WERI-Rb-1 (cell line): ENCODE data around the gene RIMBP2.

Source experiments
- DNase-seq: peaks from one replicate; pipeline ENCODE4 v3.0.0-alpha.2; 2020
- H3K27ac ChIP-seq: fragments of 250-450 bp; sonication (Bioruptor Pico); 2 replicates; pipeline ENCODE4 v1.5.1; 2020; ENCODE audit warnings: mild to moderate bottlenecking, moderate library complexity
- H3K27me3 ChIP-seq: fragments of 250-450 bp; sonication (Bioruptor Pico); 2 replicates; pipeline ENCODE4 v1.5.1; 2021; ENCODE audit warnings: mild to moderate bottlenecking, low read depth, moderate library complexity; ENCODE audit not compliant: insufficient read depth, severe bottlenecking
- H3K36me3 ChIP-seq: fragments of 250-450 bp; sonication (Bioruptor Pico); 2 replicates; pipeline ENCODE4 v1.5.1; 2020; ENCODE audit warnings: mild to moderate bottlenecking, moderate library complexity
- H3K4me3 ChIP-seq: 2 replicates; pipeline ENCODE4 v1.5.1; 2011; ENCODE audit warnings: low read depth, mild to moderate bottlenecking, control low read depth, low read length
- H3K9me3 ChIP-seq: fragments of 250-450 bp; sonication (Bioruptor Pico); 2 replicates; pipeline ENCODE4 v1.5.1; 2021; ENCODE audit warnings: mild to moderate bottlenecking, moderate library complexity; ENCODE audit not compliant: severe bottlenecking
- TF ChIP-seq, protein P1 (sequence below): IDR thresholded peaks from 2 replicates; pipeline ENCODE4 v1.5.1; 2011; ENCODE audit warnings: low read depth, mild to moderate bottlenecking, control low read depth, inconsistent platforms, low read length

Gene RIMBP2

DNA sequence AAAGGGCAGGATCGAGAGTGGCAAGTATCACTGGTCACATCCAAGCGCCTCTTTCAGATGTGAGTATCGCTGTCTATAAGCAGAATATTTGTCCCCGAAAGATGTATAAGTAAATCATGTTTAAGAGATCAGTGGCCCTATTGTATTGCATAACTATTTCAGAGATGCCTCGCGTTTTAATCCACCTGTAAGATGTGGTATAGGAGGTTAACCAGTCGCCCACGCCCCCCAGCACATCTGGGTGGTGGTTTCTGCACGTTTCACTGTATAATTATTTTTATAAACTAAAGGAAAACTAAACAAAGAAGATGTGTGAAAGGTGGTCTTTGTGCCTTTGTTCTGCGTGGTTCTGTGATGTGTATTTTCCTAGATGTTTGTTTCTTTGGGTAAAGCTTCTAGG lies 28.9 kb downstream of the RIMBP2 start:
- no peak for DNase-seq
- TF ChIP-seq, protein P1, sequence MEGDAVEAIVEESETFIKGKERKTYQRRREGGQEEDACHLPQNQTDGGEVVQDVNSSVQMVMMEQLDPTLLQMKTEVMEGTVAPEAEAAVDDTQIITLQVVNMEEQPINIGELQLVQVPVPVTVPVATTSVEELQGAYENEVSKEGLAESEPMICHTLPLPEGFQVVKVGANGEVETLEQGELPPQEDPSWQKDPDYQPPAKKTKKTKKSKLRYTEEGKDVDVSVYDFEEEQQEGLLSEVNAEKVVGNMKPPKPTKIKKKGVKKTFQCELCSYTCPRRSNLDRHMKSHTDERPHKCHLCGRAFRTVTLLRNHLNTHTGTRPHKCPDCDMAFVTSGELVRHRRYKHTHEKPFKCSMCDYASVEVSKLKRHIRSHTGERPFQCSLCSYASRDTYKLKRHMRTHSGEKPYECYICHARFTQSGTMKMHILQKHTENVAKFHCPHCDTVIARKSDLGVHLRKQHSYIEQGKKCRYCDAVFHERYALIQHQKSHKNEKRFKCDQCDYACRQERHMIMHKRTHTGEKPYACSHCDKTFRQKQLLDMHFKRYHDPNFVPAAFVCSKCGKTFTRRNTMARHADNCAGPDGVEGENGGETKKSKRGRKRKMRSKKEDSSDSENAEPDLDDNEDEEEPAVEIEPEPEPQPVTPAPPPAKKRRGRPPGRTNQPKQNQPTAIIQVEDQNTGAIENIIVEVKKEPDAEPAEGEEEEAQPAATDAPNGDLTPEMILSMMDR, result no peak
- H3K27me3 ChIP-seq, result no peaks in the 10 kb centered on the region
- H3K36me3 ChIP-seq, result no peaks in the 10 kb centered on the region
- H3K4me3 ChIP-seq, result no peak overlapping the region
- no peaks in the 10 kb centered on the region for H3K9me3 ChIP-seq
- peak overlapping the region; percentile 71 for H3K27ac ChIP-seq

DNA sequence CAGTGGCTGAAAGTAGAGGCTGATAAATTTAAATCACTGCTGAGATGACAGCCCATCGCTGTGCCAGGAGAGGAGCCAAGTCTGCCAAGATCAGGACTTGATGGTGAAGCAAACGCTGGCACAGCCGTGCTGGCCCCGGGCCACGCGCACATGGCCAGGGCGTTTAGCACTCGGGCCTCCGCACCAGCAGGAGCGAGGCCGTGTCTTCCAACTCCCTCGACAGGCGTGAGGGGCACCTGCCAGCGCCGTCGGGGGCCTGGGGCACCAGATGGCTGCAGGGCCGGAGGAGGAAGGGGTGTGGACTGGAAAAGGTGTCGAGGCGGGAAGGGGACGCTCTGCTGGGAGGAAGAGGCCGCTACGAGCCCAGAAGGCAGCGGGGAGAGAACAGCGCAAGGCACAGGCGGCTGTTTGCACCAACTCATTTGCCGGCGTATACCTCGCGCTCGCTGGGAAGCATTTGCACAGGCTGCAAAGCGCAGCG lies 29.5 kb downstream of the RIMBP2 start:
- DNase-seq, result peak; percentile 66
- Histone ChIP-seq H3K4me3 (no peak overlapping the region), H3K27ac (peak overlapping the region; percentile 71), H3K9me3 (no peaks in the 10 kb centered on the region), H3K27me3 (no peaks in the 10 kb centered on the region), H3K36me3 (no peaks in the 10 kb centered on the region)
- TF ChIP-seq, protein P1, result no peak

GRCh38 chr12:130685850-130686249 lies 30.2 kb downstream of the RIMBP2 start:
- H3K27ac ChIP-seq, result peak overlapping the region; percentile 71
- no peak overlapping the region for H3K4me3 ChIP-seq
- H3K27me3 ChIP-seq, result no peaks in the 10 kb centered on the region
- TF ChIP-seq, protein P1, result no peak
- DNase-seq, result no peak
- H3K9me3 ChIP-seq, result no peaks in the 10 kb centered on the region
- no peaks in the 10 kb centered on the region for H3K36me3 ChIP-seq

DNA sequence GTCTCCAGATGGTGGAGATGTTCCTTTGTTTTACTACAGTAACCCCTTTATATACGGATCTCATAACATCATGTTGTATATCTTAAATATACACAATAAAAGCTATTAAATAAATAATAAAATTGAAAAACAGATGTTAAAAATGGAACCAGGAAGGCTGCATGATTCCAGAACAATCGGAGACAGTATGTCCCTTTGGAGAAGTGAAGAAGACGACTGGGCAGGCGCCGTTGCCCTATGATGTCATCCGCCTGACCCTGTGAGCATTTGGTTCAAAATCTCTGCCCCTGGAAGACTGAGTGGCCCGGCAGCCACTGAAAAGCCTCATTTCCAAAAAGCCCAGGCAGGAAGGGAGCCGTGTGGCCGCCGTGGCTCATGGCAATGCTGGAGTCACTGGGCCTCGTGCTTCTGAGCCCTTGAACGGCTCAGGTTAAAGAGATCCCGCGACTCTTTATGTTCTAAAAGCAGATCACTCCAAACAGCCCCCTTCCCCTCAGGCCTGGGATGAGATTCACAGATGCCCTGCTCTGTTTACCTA lies 30.8 kb downstream of the RIMBP2 start:
- DNase-seq, result no peak
- Histone ChIP-seq H3K27me3 (no peaks in the 10 kb centered on the region), H3K9me3 (no peaks in the 10 kb centered on the region), H3K27ac (peak overlapping the region; percentile 71), H3K4me3 (no peak overlapping the region), H3K36me3 (no peaks in the 10 kb centered on the region)
- TF ChIP-seq, protein P1, result no peak

- no peaks in the 10 kb centered on the region for H3K36me3 ChIP-seq
- DNase-seq, result no peak
- no peak overlapping the region for H3K27ac ChIP-seq
- no peaks in the 10 kb centered on the region for H3K27me3 ChIP-seq
- no peaks in the 10 kb centered on the region for H3K9me3 ChIP-seq
- TF ChIP-seq, protein P1, result no peak
- H3K4me3 ChIP-seq, result no peak overlapping the region
These were observed 32.3 kb downstream of the RIMBP2 start for GRCh38 chr12:130683811-130684210.

- Histone ChIP-seq H3K9me3 (no peaks in the 10 kb centered on the region), H3K4me3 (no peak overlapping the region), H3K27ac (no peak overlapping the region), H3K36me3 (no peaks in the 10 kb centered on the region), H3K27me3 (no peaks in the 10 kb centered on the region)
- TF ChIP-seq, protein P1, result no peak
- no peak for DNase-seq
These were observed 33.0 kb downstream of the RIMBP2 start for GRCh38 chr12:130683080-130683479.
